ENCODE data around the gene PAM. TPM values are rescaled to one million over a fixed set of nuclear protein-coding genes. Genes with fewer than 3 reads are reported as not detected.
A peak's percentile ranks its signal among the peaks of the same experiment; 100 is the strongest.

The PAM gene
- 20.7 TPM for polyA plus RNA-seq (2012; ENCODE audit: low read depth, missing spikeins)

- DNase-seq (ENCODE audit: insufficient read length, low spot score), result peak; percentile 88
- no peak for TF ChIP-seq SPI1 (IDR thresholded peaks at IDR 0.05; ENCODE audit: low read depth, low read length)
- peak; percentile 59; the same call in 1 of the 2 replicates for TF ChIP-seq POLR2A (IDR thresholded peaks at IDR 0.05; ENCODE audit: low read depth, low read length)
- TF ChIP-seq PAX5 (IDR thresholded peaks at IDR 0.05; ENCODE audit: insufficient read depth, low read length, severe bottlenecking), result no peak
- peak; percentile 56; the same call in 1 of the 2 replicates for TF ChIP-seq POLR2AphosphoS5 (IDR thresholded peaks at IDR 0.05; ENCODE audit: low read depth, low read length)
- FAIRE-seq, result peak; percentile 85
These were observed at the start of gene PAM for GRCh38 chr5:102754767-102755431. Gene PAM, plus strand, starts transcription at chr5:102755305. Its CDS starts 110,891 bp downstream, at chr5:102866196.

- no peak for TF ChIP-seq POU2F2 (IDR thresholded peaks at IDR 0.05; ENCODE audit: low read depth, low read length)
- no peak for TF ChIP-seq POLR2AphosphoS5 (IDR thresholded peaks at IDR 0.05; ENCODE audit: low read depth, low read length)
- TF ChIP-seq POLR2A (IDR thresholded peaks at IDR 0.05; ENCODE audit: low read depth, low read length), result no peak
- TF ChIP-seq PAX5 (IDR thresholded peaks at IDR 0.05; ENCODE audit: insufficient read depth, low read length, severe bottlenecking), result no peak
- no peak for TF ChIP-seq SPI1 (IDR thresholded peaks at IDR 0.05; ENCODE audit: low read depth, low read length)
- no peak for TF ChIP-seq TAF1 (IDR thresholded peaks at IDR 0.05; ENCODE audit: low read depth, low read length)
- DNase-seq (ENCODE audit: insufficient read length, low spot score), result no peak
- no peak for FAIRE-seq
These were observed 43.4 kb upstream of the PAM start for GRCh38 chr5:102711525-102712385.

DNA sequence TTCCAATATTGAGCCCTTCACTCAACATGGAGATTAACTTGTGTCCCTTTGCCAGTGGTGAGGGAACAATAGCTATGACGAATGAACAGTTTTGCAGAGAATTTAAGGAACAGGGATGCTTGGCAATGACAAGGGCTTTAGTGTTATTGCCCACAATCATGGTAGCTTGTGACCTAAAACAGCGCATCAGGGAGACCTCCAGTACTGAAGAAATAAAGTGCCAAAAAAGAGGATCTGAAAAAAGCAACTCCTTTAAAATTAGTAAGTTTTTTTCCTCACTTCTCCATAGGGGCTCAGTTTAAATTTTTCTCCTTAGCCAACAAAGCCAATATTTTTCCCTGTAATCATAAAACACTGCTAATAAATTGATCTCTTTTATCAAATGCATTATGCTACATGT, 41.8 kb upstream of the PAM start:
- TF ChIP-seq POU2F2 (IDR thresholded peaks at IDR 0.05; ENCODE audit: low read depth, low read length) (no peak), POLR2AphosphoS5 (IDR thresholded peaks at IDR 0.05; ENCODE audit: low read depth, low read length) (no peak), TAF1 (IDR thresholded peaks at IDR 0.05; ENCODE audit: low read depth, low read length) (no peak), POLR2A (IDR thresholded peaks at IDR 0.05; ENCODE audit: low read depth, low read length) (no peak), SPI1 (IDR thresholded peaks at IDR 0.05; ENCODE audit: low read depth, low read length) (peak; percentile 67)
- DNase-seq (ENCODE audit: insufficient read length, low spot score) (no peak), FAIRE-seq (no peak)

- TF ChIP-seq SPI1 (IDR thresholded peaks at IDR 0.05; ENCODE audit: low read depth, low read length) (no peak), POU2F2 (IDR thresholded peaks at IDR 0.05; ENCODE audit: low read depth, low read length) (no peak), POLR2AphosphoS5 (IDR thresholded peaks at IDR 0.05; ENCODE audit: low read depth, low read length) (no peak), POLR2A (IDR thresholded peaks at IDR 0.05; ENCODE audit: low read depth, low read length) (no peak), PAX5 (IDR thresholded peaks at IDR 0.05; ENCODE audit: insufficient read depth, low read length, severe bottlenecking) (no peak), TAF1 (IDR thresholded peaks at IDR 0.05; ENCODE audit: low read depth, low read length) (no peak)
- DNase-seq (ENCODE audit: insufficient read length, low spot score) (no peak), FAIRE-seq (peak; percentile 38)
These were observed 41.3 kb upstream of the PAM start for GRCh38 chr5:102713682-102714231.

- no peak for DNase-seq (ENCODE audit: insufficient read length, low spot score)
- TF ChIP-seq POU2F2 (IDR thresholded peaks at IDR 0.05; ENCODE audit: low read depth, low read length) (no peak), POLR2A (IDR thresholded peaks at IDR 0.05; ENCODE audit: low read depth, low read length) (no peak), PAX5 (IDR thresholded peaks at IDR 0.05; ENCODE audit: insufficient read depth, low read length, severe bottlenecking) (no peak), TAF1 (IDR thresholded peaks at IDR 0.05; ENCODE audit: low read depth, low read length) (no peak), POLR2AphosphoS5 (IDR thresholded peaks at IDR 0.05; ENCODE audit: low read depth, low read length) (no peak), SPI1 (IDR thresholded peaks at IDR 0.05; ENCODE audit: low read depth, low read length) (no peak)
- FAIRE-seq, result no peak
These were observed 39.9 kb upstream of the PAM start for GRCh38 chr5:102715082-102715807.

- DNase-seq (ENCODE audit: insufficient read length, low spot score) (no peak), FAIRE-seq (no peak)
- TF ChIP-seq PAX5 (IDR thresholded peaks at IDR 0.05; ENCODE audit: insufficient read depth, low read length, severe bottlenecking) (no peak), POLR2A (IDR thresholded peaks at IDR 0.05; ENCODE audit: low read depth, low read length) (no peak), TAF1 (IDR thresholded peaks at IDR 0.05; ENCODE audit: low read depth, low read length) (no peak), SPI1 (IDR thresholded peaks at IDR 0.05; ENCODE audit: low read depth, low read length) (no peak), POLR2AphosphoS5 (IDR thresholded peaks at IDR 0.05; ENCODE audit: low read depth, low read length) (no peak), POU2F2 (IDR thresholded peaks at IDR 0.05; ENCODE audit: low read depth, low read length) (no peak)
These were observed 39.1 kb upstream of the PAM start for GRCh38 chr5:102716017-102716416.

DNA sequence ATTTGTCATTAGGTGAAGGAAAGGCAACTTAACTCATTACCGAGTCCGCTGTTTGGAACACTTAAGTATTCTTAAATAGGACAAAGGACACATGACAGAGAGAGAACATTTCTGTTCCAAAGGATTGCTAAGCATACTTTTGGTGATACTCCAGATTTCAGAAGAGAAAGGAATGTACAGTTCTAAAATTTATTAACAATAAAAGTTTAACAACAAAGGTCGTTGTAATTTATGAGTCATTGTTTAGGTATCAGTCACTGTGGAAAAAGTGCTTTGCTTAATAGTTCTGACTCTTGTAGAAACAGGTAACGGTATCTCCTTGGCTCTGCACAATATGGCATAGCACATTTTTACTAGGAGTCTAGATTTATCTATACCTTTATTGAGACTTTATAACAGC, 36.3 kb upstream of the PAM start:
- FAIRE-seq, result no peak
- TF ChIP-seq POLR2AphosphoS5 (IDR thresholded peaks at IDR 0.05; ENCODE audit: low read depth, low read length) (no peak), PAX5 (IDR thresholded peaks at IDR 0.05; ENCODE audit: insufficient read depth, low read length, severe bottlenecking) (no peak), SPI1 (IDR thresholded peaks at IDR 0.05; ENCODE audit: low read depth, low read length) (no peak), POLR2A (IDR thresholded peaks at IDR 0.05; ENCODE audit: low read depth, low read length) (no peak), POU2F2 (IDR thresholded peaks at IDR 0.05; ENCODE audit: low read depth, low read length) (no peak), TAF1 (IDR thresholded peaks at IDR 0.05; ENCODE audit: low read depth, low read length) (no peak)
- no peak for DNase-seq (ENCODE audit: insufficient read length, low spot score)

- TF ChIP-seq SPI1 (IDR thresholded peaks at IDR 0.05; ENCODE audit: low read depth, low read length) (no peak), PAX5 (IDR thresholded peaks at IDR 0.05; ENCODE audit: insufficient read depth, low read length, severe bottlenecking) (no peak)
- no peak for FAIRE-seq
- no peak for DNase-seq (ENCODE audit: insufficient read length, low spot score)
These were observed 35.2 kb upstream of the PAM start for GRCh38 chr5:102719886-102720285.

- TF ChIP-seq PAX5 (IDR thresholded peaks at IDR 0.05; ENCODE audit: insufficient read depth, low read length, severe bottlenecking) (no peak), POU2F2 (IDR thresholded peaks at IDR 0.05; ENCODE audit: low read depth, low read length) (no peak), POLR2A (IDR thresholded peaks at IDR 0.05; ENCODE audit: low read depth, low read length) (no peak), TAF1 (IDR thresholded peaks at IDR 0.05; ENCODE audit: low read depth, low read length) (no peak), POLR2AphosphoS5 (IDR thresholded peaks at IDR 0.05; ENCODE audit: low read depth, low read length) (no peak), SPI1 (IDR thresholded peaks at IDR 0.05; ENCODE audit: low read depth, low read length) (no peak)
- DNase-seq (ENCODE audit: insufficient read length, low spot score) (no peak), FAIRE-seq (no peak)
These were observed 34.1 kb upstream of the PAM start for GRCh38 chr5:102720969-102721368.

All from GM12891 (cell line).